Measurements from ENCODE around the gene TGOLN2. TPM values are rescaled to one million over a fixed set of nuclear protein-coding genes. Genes with fewer than 3 reads are reported as not detected.
A peak's percentile ranks its signal among the peaks of the same experiment; 100 is the strongest.

Gene TGOLN2
- total and polyA plus RNA-seq, 4 donors = 56.7 to 114 (median 67.5) TPM

- Histone ChIP-seq H3K9me3 (ENCODE audit: control insufficient read depth in 4 of 4, low read length in 3 of 4) (no peaks in the 10 kb centered on the region), H3K9ac (ENCODE audit: low read depth in 1 of 2, low read length in 2 of 2) (no peak overlapping the region), H3K27ac (ENCODE audit: low read depth in 1 of 2, low read length in 2 of 2) (peak overlapping the region; percentile 8 to 92), H3K36me3 (ENCODE audit: control insufficient read depth in 4 of 4, insufficient read depth in 3 of 4, low read depth in 1 of 4, low read length in 3 of 4) (peaks cover 0 to 31% (median 29%) of the 10 kb centered on the region in 4 donors), H3K4me1 (ENCODE audit: control insufficient read depth in 4 of 4, insufficient read depth in 4 of 4, low read length in 3 of 4) (peaks cover 11 to 49% (median 34%) of the 10 kb centered on the region in 4 donors), H3K27me3 (ENCODE audit: control insufficient read depth in 4 of 4, insufficient read depth in 4 of 4, low read length in 3 of 4) (no peaks in the 10 kb centered on the region), H3K4me3 (ENCODE audit: low read depth in 1 of 3, low read length in 3 of 3) (no peak overlapping the region)
- WGBS = 53% methylated on average over 9 of the region's 9 CpGs
- DNase-seq (ENCODE audit: low spot score) = no peak
- peak in 1 of 2 donors; percentile 46 for TF ChIP-seq HNF4A (conservative IDR thresholded peaks at IDR 0.05)
- TF ChIP-seq, protein P1, sequence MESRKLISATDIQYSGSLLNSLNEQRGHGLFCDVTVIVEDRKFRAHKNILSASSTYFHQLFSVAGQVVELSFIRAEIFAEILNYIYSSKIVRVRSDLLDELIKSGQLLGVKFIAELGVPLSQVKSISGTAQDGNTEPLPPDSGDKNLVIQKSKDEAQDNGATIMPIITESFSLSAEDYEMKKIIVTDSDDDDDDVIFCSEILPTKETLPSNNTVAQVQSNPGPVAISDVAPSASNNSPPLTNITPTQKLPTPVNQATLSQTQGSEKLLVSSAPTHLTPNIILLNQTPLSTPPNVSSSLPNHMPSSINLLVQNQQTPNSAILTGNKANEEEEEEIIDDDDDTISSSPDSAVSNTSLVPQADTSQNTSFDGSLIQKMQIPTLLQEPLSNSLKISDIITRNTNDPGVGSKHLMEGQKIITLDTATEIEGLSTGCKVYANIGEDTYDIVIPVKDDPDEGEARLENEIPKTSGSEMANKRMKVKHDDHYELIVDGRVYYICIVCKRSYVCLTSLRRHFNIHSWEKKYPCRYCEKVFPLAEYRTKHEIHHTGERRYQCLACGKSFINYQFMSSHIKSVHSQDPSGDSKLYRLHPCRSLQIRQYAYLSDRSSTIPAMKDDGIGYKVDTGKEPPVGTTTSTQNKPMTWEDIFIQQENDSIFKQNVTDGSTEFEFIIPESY (IDR thresholded peaks at IDR 0.05) = no peak
- TF ChIP-seq, protein P2, sequence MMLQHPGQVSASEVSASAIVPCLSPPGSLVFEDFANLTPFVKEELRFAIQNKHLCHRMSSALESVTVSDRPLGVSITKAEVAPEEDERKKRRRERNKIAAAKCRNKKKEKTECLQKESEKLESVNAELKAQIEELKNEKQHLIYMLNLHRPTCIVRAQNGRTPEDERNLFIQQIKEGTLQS (IDR thresholded peaks at IDR 0.05) = no peak
- peak; percentile 40 for TF ChIP-seq MAX (IDR thresholded peaks at IDR 0.05)
- peak in 1 of 2 donors; percentile 49 for TF ChIP-seq RXRA (IDR thresholded peaks at IDR 0.05)
- TF ChIP-seq RAD21 (IDR thresholded peaks at IDR 0.05) = peak; percentile 5 to 22
- peak; percentile 50 for TF ChIP-seq YY1 (IDR thresholded peaks at IDR 0.05)
- TF ChIP-seq, protein P3, sequence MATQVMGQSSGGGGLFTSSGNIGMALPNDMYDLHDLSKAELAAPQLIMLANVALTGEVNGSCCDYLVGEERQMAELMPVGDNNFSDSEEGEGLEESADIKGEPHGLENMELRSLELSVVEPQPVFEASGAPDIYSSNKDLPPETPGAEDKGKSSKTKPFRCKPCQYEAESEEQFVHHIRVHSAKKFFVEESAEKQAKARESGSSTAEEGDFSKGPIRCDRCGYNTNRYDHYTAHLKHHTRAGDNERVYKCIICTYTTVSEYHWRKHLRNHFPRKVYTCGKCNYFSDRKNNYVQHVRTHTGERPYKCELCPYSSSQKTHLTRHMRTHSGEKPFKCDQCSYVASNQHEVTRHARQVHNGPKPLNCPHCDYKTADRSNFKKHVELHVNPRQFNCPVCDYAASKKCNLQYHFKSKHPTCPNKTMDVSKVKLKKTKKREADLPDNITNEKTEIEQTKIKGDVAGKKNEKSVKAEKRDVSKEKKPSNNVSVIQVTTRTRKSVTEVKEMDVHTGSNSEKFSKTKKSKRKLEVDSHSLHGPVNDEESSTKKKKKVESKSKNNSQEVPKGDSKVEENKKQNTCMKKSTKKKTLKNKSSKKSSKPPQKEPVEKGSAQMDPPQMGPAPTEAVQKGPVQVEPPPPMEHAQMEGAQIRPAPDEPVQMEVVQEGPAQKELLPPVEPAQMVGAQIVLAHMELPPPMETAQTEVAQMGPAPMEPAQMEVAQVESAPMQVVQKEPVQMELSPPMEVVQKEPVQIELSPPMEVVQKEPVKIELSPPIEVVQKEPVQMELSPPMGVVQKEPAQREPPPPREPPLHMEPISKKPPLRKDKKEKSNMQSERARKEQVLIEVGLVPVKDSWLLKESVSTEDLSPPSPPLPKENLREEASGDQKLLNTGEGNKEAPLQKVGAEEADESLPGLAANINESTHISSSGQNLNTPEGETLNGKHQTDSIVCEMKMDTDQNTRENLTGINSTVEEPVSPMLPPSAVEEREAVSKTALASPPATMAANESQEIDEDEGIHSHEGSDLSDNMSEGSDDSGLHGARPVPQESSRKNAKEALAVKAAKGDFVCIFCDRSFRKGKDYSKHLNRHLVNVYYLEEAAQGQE (IDR thresholded peaks at IDR 0.05) = peak; percentile 54
- peak; percentile 52 for TF ChIP-seq SP1 (IDR thresholded peaks at IDR 0.05)
- TF ChIP-seq TAF1 (conservative IDR thresholded peaks at IDR 0.05) = peak; percentile 56
- peak in 1 of 2 donors; percentile 12 for TF ChIP-seq GABPA (IDR thresholded peaks at IDR 0.05 in 1 of 2, conservative IDR thresholded peaks at IDR 0.05 in 1 of 2)
- no peak for TF ChIP-seq JUND (IDR thresholded peaks at IDR 0.05)
- TF ChIP-seq, protein P4, sequence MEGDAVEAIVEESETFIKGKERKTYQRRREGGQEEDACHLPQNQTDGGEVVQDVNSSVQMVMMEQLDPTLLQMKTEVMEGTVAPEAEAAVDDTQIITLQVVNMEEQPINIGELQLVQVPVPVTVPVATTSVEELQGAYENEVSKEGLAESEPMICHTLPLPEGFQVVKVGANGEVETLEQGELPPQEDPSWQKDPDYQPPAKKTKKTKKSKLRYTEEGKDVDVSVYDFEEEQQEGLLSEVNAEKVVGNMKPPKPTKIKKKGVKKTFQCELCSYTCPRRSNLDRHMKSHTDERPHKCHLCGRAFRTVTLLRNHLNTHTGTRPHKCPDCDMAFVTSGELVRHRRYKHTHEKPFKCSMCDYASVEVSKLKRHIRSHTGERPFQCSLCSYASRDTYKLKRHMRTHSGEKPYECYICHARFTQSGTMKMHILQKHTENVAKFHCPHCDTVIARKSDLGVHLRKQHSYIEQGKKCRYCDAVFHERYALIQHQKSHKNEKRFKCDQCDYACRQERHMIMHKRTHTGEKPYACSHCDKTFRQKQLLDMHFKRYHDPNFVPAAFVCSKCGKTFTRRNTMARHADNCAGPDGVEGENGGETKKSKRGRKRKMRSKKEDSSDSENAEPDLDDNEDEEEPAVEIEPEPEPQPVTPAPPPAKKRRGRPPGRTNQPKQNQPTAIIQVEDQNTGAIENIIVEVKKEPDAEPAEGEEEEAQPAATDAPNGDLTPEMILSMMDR (IDR thresholded peaks at IDR 0.05; ENCODE audit: low read depth, low read length, missing input control) = no peak
Observed at GRCh38 chr2:85323351-85323987, 4.3 kb downstream of the TGOLN2 start.

DNA sequence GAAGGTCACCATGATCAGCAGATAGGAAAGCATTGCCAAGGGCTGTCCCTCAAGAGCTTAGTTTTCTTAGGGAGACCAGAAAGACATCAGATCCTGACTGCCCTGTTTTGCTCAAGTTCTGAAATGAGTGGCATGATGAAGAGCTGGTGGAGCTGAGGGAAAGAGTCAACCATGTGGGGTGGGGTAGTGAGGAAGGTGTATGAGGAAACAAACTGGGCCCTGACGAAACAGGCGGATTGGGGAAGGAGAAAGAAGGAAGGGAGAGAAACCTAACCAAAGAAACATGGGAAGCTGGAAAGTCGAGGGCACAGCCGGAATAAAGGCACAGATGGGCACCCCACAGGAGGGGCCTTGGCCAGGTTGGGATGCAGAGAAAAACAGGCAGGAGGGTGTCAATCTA, 8.0 kb downstream of the TGOLN2 start:
- DNase-seq (ENCODE audit: low spot score) = no peak
- Histone ChIP-seq H3K36me3 (ENCODE audit: control insufficient read depth in 4 of 4, insufficient read depth in 3 of 4, low read depth in 1 of 4, low read length in 3 of 4) (peaks cover 5 to 51% (median 47%) of the 10 kb centered on the region in 4 donors), H3K4me1 (ENCODE audit: control insufficient read depth in 4 of 4, insufficient read depth in 4 of 4, low read length in 3 of 4) (peaks cover 11 to 19% (median 16%) of the 10 kb centered on the region in 4 donors), H3K27me3 (ENCODE audit: control insufficient read depth in 4 of 4, insufficient read depth in 4 of 4, low read length in 3 of 4) (no peaks in the 10 kb centered on the region), H3K27ac (ENCODE audit: low read depth in 1 of 2, low read length in 2 of 2) (no peak overlapping the region), H3K4me3 (ENCODE audit: low read depth in 1 of 3, low read length in 3 of 3) (no peak overlapping the region), H3K9me3 (ENCODE audit: control insufficient read depth in 4 of 4, low read length in 3 of 4) (no peaks in the 10 kb centered on the region), H3K9ac (ENCODE audit: low read depth in 1 of 2, low read length in 2 of 2) (no peak overlapping the region)
- WGBS = 90% methylated on average over 4 of the region's 4 CpGs
- TF ChIP-seq, protein P1 (IDR thresholded peaks at IDR 0.05) = no peak
- TF ChIP-seq TAF1 (conservative IDR thresholded peaks at IDR 0.05) (no peak), MAX (IDR thresholded peaks at IDR 0.05) (no peak), GABPA (IDR thresholded peaks at IDR 0.05 in 1 of 2, conservative IDR thresholded peaks at IDR 0.05 in 1 of 2) (no peak), HNF4G (IDR thresholded peaks at IDR 0.05) (no peak), FOXA2 (IDR thresholded peaks at IDR 0.05) (no peak), SP1 (IDR thresholded peaks at IDR 0.05) (no peak), RAD21 (IDR thresholded peaks at IDR 0.05) (no peak), NR2F2 (IDR thresholded peaks at IDR 0.05) (no peak), RXRA (IDR thresholded peaks at IDR 0.05) (no peak), FOXA1 (IDR thresholded peaks at IDR 0.05) (no peak), EGR1 (IDR thresholded peaks at IDR 0.05; ENCODE audit: low read depth in 2 of 2) (no peak), HNF4A (conservative IDR thresholded peaks at IDR 0.05) (no peak), YY1 (IDR thresholded peaks at IDR 0.05) (no peak)
- TF ChIP-seq, protein P4 (IDR thresholded peaks at IDR 0.05; ENCODE audit: low read depth, low read length, missing input control) = no peak
